B cell (primary cell): ENCODE data around the gene SUGCT.

ENCODE experiments used
- CTCF ChIP-seq: fragments of 200-600 bp; IDR thresholded peaks from one replicate; pipeline ENCODE4 v1.8.0; 2022; ENCODE audit warnings: antibody characterized with exemption, mild to moderate bottlenecking
- EZH2 ChIP-seq: IDR thresholded peaks from 2 replicates; pipeline ENCODE4 v1.6.1; 2012; ENCODE audit warnings: borderline replicate concordance, low read depth, mild to moderate bottlenecking, moderate library complexity, low read length; ENCODE audit not compliant: insufficient read depth, poor library complexity, severe bottlenecking

GRCh38 chr7:40674316-40674715, 539.5 kb downstream of the SUGCT start:
- TF ChIP-seq EZH2, result no peak
- no peak for TF ChIP-seq CTCF
